Spleen (tissue), 11 donors: ENCODE measurements around the gene COIL. TPM values are rescaled to one million over a fixed set of nuclear protein-coding genes. Genes with fewer than 3 reads are reported as not detected.
A peak's percentile ranks its signal among the peaks of the same experiment; 100 is the strongest.

ENCODE experiments used
- DNase-seq: peaks from one replicate; pipeline ENCODE4 v3.0.0-alpha.2; 2020
- H3K27ac ChIP-seq, 8 donors: fragments of 200-600 bp; sonication (generic) in 7 of 8; 1 replicate in 4 of 8; 2 replicates in 4 of 8; pipeline versions ENCODE4 v1.5.0 to v1.8.0; 2016 to 2021; ENCODE audit warnings: inconsistent platforms in 4 of 8, mild to moderate bottlenecking in 4 of 8, moderate library complexity in 1 of 8
- H3K27me3 ChIP-seq, 7 donors: fragments of 200-600 bp; sonication (generic) in 6 of 7; replicated peaks in 1 of 7; 1 replicate in 4 of 7; 2 replicates in 3 of 7; pipeline versions ENCODE4 v1.5.0 to v1.8.0; 2016 to 2021; ENCODE audit warnings: inconsistent platforms in 3 of 7, mild to moderate bottlenecking in 1 of 7
- H3K36me3 ChIP-seq, 6 donors: fragments of 200-600 bp; sonication (generic) in 5 of 6; 1 replicate in 4 of 6; 2 replicates in 2 of 6; pipeline versions ENCODE4 v1.5.0 to v1.8.0; 2016 to 2021; ENCODE audit warnings: inconsistent platforms in 2 of 6
- H3K4me1 ChIP-seq, 6 donors: fragments of 200-600 bp; sonication (generic) in 5 of 6; 1 replicate in 3 of 6; 2 replicates in 3 of 6; pipeline versions ENCODE4 v1.5.0 to v1.8.0; 2016 to 2021; ENCODE audit warnings: inconsistent platforms in 3 of 6
- H3K4me3 ChIP-seq, 8 donors: fragments of 200-600 bp; sonication (generic) in 7 of 8; 1 replicate in 4 of 8; 2 replicates in 4 of 8; pipeline versions ENCODE4 v1.5.0 to v1.8.0; 2016 to 2021; ENCODE audit warnings: inconsistent platforms in 4 of 8, mild to moderate bottlenecking in 4 of 8, moderate library complexity in 2 of 8
- H3K9me3 ChIP-seq, 8 donors: fragments of 200-600 bp; sonication (generic) in 7 of 8; 1 replicate in 4 of 8; 2 replicates in 4 of 8; pipeline versions ENCODE4 v1.5.0 to v1.8.0; 2016 to 2021; ENCODE audit warnings: inconsistent platforms in 4 of 8
- CTCF ChIP-seq, 11 experiments: fragments of 200-600 bp in 7 of 11; fragments of 450-650 bp in 4 of 11; sonication (generic) in 4 of 11; IDR thresholded peaks in 8 of 11; conservative IDR thresholded peaks in 3 of 11; 1 replicate in 7 of 11; 2 replicates in 4 of 11; pipeline versions ENCODE4 v1.4.0 to v1.8.0; 2016 to 2021; ENCODE audit warnings: antibody characterized with exemption in 11 of 11, inconsistent platforms in 4 of 11, mild to moderate bottlenecking in 1 of 11
- POLR2A ChIP-seq, 3 donors: fragments of 450-650 bp; IDR thresholded peaks; one replicate each; pipeline ENCODE4 v1.5.1; 2017; ENCODE audit warnings: antibody characterized with exemption in 3 of 3, mild to moderate bottlenecking in 1 of 3
- POLR2AphosphoS5 ChIP-seq, 3 donors: sonication (generic); formaldehyde crosslinking; IDR thresholded peaks; one replicate each; pipeline ENCODE4 v1.5.1; 2017; ENCODE audit warnings: antibody characterized with exemption in 3 of 3
- WGBS, 5 donors: extraction: QIAGEN DNeasy Blood & Tissue Kit in 3 of 5; methylation state at CpG; one replicate each; pipeline versions ENCODE4 v1.1.5 to v1.1.7; 2013 to 2018; 5-methylcytosine and 5-hydroxymethylcytosine counted together
- intact Hi-C: fragments of 100-400 bp; cut with DNase I; formaldehyde crosslinking; loops from one replicate; pipeline ENCODE4 v1.15.0; 2023; ENCODE audit warnings: low total_unique reads
- polyA plus RNA-seq, 3 donors: library from polyadenylated mRNA; stranded (reverse); fragments of 200-250 nt; gene quantifications; one replicate each; pipeline ENCODE4 v1.2.1, GENCODE V29; 2013
- total RNA-seq, 7 donors: library from RNA; depleted of rRNA in 3 of 7; stranded (reverse); fragments of >200 nt in 3 of 7; fragmentation: NEBNext Ultra II Directional in 4 of 7; extraction: Animal tissue kit (Norgen Biotek cat#: 25700) in 4 of 7; gene quantifications; one replicate each; pipeline versions ENCODE4 v1.1.0 to v1.2.1, GENCODE V29; 2016 to 2021
- donor health status: healthy with polysubstance abuse.
- donor health status: DM: no; HTN: no; CAD: no; lungs with moderate emphysema.
- donor health status: DM: no; HTN: no; CAD: no.
- donor health status: Bipolar disorder and iron deficiency.
- donor health status: healthy.
- donor health status: DM: no; HTN: no; CAD: no.
- donor health status: DM: yes; HTN: yes; CAD: no.

The COIL gene
- total and polyA plus RNA-seq, 10 donors, result 10.0 to 22.7 (median 14.8) TPM

GRCh38 chr17:56926270-56926669 is 34.6 kb downstream of the COIL start:
- Histone ChIP-seq H3K4me3 (no peak overlapping the region), H3K27ac (no peak overlapping the region), H3K9me3 (peaks cover 0 to 28% (median 26%) of the 10 kb centered on the region in 8 donors), H3K4me1 (no peaks in the 10 kb centered on the region), H3K27me3 (no peaks in the 10 kb centered on the region), H3K36me3 (no peaks in the 10 kb centered on the region)
- DNase-seq, result no peak
- TF ChIP-seq POLR2AphosphoS5 (IDR thresholded peaks at IDR 0.05) (no peak), POLR2A (IDR thresholded peaks at IDR 0.05) (no peak), CTCF (IDR thresholded peaks at IDR 0.05 in 8 of 11, conservative IDR thresholded peaks at IDR 0.05 in 3 of 11) (no peak)
- intact Hi-C loops, result no loop called here

GRCh38 chr17:56925088-56925487 is 35.8 kb downstream of the COIL start:
- intact Hi-C loops, result no loop called here
- DNase-seq, result no peak
- TF ChIP-seq POLR2A (IDR thresholded peaks at IDR 0.05), result no peak
- TF ChIP-seq CTCF (IDR thresholded peaks at IDR 0.05 in 8 of 11, conservative IDR thresholded peaks at IDR 0.05 in 3 of 11), result no peak
- no peak for TF ChIP-seq POLR2AphosphoS5 (IDR thresholded peaks at IDR 0.05)
- no peaks in the 10 kb centered on the region for H3K36me3 ChIP-seq
- no peaks in the 10 kb centered on the region for H3K27me3 ChIP-seq
- WGBS, 5 donors, result 63 to 99% (median 95%) methylated on average over 2 of the region's 2 CpGs
- no peaks in the 10 kb centered on the region for H3K4me1 ChIP-seq
- H3K4me3 ChIP-seq, result no peak overlapping the region
- H3K9me3 ChIP-seq, result peaks cover 0 to 16% (median 14%) of the 10 kb centered on the region in 8 donors
- H3K27ac ChIP-seq, result no peak overlapping the region

GRCh38 chr17:56919717-56920116 is 41.1 kb downstream of the COIL start:
- peaks cover 0 to 12% (median 2%) of the 10 kb centered on the region in 8 donors for H3K9me3 ChIP-seq
- intact Hi-C loops, result no loop called here
- no peaks in the 10 kb centered on the region for H3K36me3 ChIP-seq
- peak overlapping the region in 6 of 8 donors; percentile 3 to 98 (median 63) for H3K27ac ChIP-seq
- peaks cover 6 to 33% (median 18%) of the 10 kb centered on the region in 6 donors for H3K4me1 ChIP-seq
- no peak for TF ChIP-seq CTCF (IDR thresholded peaks at IDR 0.05 in 8 of 11, conservative IDR thresholded peaks at IDR 0.05 in 3 of 11)
- TF ChIP-seq POLR2AphosphoS5 (IDR thresholded peaks at IDR 0.05), result no peak
- TF ChIP-seq POLR2A (IDR thresholded peaks at IDR 0.05), result no peak
- WGBS, 5 donors, result 79 to 97% (median 89%) methylated on average over 1 of the region's 1 CpG
- H3K27me3 ChIP-seq, result no peaks in the 10 kb centered on the region
- peak overlapping the region in 1 of 8 donors; percentile 9 for H3K4me3 ChIP-seq
- no peak for DNase-seq

GRCh38 chr17:56918916-56919315 is 41.9 kb downstream of the COIL start:
- DNase-seq, result no peak
- no peaks in the 10 kb centered on the region for H3K36me3 ChIP-seq
- H3K27ac ChIP-seq, result peak overlapping the region in 7 of 8 donors; percentile 3 to 98 (median 63)
- peaks cover 6 to 37% (median 23%) of the 10 kb centered on the region in 6 donors for H3K4me1 ChIP-seq
- intact Hi-C loops, result no loop called here
- WGBS, 5 donors, result 46 to 79% (median 59%) methylated on average over 3 of the region's 3 CpGs
- H3K27me3 ChIP-seq, result no peaks in the 10 kb centered on the region
- peaks cover 0 to 12% (median 2%) of the 10 kb centered on the region in 8 donors for H3K9me3 ChIP-seq
- H3K4me3 ChIP-seq, result peak overlapping the region in 1 of 8 donors; percentile 1
- TF ChIP-seq CTCF (IDR thresholded peaks at IDR 0.05 in 8 of 11, conservative IDR thresholded peaks at IDR 0.05 in 3 of 11), result peak in 1 of 11 experiments; percentile 13
- TF ChIP-seq POLR2AphosphoS5 (IDR thresholded peaks at IDR 0.05), result peak in 1 of 3 donors; percentile 34
- TF ChIP-seq POLR2A (IDR thresholded peaks at IDR 0.05), result no peak
